T-helper 9 cell (primary cell): ENCODE data around the gene KLHL2.
"Not testable (repeated sequence)": the region's sequence is repeated elsewhere in the genome, so short reads cannot be mapped to it uniquely, and the experiment has no call there.

Source experiments
- DNase-seq: peaks from one replicate; pipeline ENCODE4 v3.0.0-alpha.2; 2020

KLHL2 gene

DNA sequence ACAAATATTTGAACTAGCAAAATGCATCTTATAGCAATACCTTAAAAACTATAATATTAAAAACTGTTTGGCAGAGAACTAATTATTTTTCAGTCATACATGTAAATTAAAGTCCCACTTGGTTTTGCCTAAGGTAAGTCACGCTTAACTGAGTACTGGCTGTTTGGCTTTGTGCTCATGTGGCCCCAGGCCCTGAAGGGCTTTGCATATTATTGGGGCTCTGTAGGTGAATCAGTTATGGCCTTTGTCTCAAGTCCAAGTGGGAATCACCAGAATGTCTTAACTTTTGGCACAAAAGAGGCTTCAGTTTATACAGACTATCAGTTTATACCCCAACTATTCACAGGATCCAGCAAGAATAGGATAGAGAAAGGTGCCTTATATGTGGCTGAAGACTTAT is 29.5 kb downstream of the KLHL2 start:
- DNase-seq, result not testable (repeated sequence)

DNA sequence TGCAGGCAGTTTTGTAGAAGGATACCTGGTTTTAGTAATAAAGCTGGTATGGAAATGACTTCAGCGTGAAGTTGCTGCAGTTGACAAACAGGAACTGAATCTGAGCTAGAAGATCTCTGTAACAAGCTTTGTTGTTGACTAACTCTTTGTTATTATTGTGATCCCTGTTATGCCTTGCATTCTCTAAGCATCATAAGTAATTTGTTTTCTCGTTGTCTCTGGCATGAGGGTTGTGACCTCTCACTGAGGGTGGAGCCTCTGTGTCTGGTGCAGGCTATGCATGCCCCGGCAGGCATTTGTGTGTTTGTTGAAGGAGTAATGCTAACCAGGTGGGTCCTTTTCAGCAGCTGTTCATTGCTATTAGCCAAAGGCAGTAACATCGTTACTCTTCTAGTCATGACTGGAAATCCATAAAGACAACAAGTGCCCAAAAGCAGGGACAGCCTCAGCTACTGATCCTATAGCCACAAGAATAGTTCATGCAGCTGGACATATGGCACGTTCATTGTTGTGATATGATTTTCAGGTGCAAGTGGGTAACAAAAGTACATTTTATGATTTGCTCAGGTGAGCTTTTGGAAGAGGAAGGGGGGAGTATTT is 30.8 kb downstream of the KLHL2 start:
- DNase-seq, result not testable (repeated sequence)

DNA sequence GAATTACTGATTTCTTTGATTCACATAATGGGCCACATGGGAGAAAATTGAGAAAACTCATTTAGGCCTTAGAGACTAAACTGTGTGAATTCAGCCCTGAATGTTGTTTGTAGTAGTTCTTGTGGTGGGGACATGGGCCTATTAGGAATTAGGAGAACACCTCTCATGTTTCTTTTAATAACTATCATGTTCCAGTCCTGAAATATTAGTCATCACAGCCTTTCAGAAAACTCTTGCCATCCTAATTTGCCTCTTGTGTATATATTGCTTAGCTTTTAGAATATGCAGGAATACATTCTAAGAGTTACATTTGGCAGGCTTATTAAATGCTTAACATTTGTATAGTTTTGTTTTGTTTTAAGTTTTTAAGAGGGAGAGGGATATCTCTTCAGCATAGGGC is 33.4 kb downstream of the KLHL2 start:
- DNase-seq, result not testable (repeated sequence)

DNA sequence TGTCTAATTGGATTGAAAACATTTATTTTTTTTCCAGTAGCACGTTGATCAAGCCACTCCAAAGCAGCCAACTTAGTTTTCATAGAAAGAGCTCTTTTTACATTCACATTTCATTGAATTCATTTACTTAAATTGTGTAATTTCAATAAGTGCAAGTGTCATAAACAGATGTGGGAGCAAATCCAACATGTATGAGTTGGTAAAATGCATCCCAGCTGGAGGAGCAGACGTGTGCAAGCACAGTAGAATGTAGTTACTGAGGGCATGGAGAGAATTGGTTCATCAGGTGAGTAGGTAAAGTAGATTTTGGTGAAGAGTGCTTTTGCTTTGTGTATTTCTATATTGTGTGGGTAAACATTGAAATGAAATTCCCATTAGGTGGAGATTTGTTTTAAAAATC is 36.8 kb downstream of the KLHL2 start:
- not testable (repeated sequence) for DNase-seq

DNA sequence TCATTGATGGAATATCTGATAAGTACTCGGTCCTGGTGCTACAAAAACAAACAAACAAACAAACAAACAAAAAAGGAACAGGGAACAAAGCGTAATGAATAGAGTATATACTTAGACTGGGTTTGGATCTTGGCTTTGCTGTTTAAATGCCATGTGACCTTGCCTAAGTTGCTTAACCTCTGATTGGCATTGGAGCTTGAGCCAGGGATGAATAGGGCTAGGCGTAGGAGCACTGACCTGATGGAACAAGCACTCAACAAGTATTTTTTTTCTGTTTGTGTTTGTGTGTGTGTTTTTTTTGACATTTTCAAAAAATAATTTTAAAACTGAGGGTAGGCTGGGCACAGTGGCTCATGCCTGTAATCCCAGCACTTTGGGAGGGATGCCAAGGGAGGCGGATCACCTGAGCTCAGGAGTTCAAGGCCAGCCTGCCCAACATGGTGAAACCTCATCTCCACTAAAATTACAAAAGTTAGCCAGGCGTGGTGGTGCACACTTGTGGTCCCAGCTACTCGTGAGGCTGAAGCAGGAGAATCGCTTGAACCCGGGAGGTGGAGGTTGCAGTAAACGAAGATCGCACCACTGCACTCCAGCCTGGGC is 37.3 kb downstream of the KLHL2 start:
- not testable (repeated sequence) for DNase-seq

DNA sequence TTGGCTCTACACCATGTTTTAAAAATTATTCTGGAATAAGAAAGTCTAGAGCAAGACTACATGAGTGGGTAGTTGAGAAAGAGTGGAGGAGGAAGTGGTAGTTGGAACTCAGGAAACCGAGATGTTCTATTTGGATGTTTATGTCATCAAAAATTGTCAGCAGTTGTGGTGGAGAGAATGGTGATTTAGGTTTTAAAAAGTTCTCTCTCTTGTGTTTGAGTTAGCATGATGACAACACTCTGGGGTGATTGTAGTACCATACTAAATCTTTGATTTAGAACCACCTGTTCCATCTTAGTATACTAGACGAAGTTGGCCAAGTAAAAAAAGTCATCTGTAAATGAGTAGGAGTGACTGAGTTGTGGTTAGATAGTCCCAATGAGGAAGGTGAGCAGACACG is 40.7 kb downstream of the KLHL2 start:
- DNase-seq, result no peak

DNA sequence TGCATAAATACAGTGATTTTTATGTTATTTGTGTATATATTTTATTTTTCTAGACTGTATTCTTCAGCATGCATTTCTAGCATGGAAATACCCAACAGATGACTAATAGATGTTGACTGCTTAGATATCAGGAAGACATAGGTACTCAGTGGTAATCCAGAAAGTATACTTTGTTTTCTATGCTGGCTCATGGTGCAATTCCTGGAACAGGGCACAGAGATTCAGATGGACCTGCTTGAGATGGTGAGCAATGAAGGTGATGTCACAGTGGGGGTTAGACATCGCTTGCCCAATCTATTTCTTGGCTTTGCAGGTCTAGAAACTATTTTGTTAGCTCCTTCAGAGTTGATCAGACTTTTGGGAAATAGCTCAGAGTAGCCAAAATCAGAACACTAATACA is 41.5 kb downstream of the KLHL2 start:
- not testable (repeated sequence) for DNase-seq

DNA sequence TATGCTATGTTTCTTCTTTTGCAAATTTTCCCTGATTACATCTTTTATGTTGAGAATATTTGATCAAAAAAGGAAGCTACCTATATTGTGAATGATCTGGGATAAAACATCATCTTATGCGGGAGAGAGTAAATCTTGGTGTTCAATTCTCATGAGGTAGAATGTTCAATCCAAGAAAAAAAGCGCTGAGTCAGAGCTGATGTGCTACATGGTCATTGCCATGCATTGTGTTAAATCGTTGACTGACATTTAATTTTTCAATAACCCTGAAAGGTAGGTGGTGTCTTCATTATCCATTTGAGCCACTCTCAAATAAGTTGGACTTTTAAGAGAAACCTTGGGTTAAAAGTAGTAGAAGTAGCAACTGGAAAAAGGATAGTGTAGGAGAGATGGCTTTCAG is 47.4 kb downstream of the KLHL2 start:
- not testable (repeated sequence) for DNase-seq

DNA sequence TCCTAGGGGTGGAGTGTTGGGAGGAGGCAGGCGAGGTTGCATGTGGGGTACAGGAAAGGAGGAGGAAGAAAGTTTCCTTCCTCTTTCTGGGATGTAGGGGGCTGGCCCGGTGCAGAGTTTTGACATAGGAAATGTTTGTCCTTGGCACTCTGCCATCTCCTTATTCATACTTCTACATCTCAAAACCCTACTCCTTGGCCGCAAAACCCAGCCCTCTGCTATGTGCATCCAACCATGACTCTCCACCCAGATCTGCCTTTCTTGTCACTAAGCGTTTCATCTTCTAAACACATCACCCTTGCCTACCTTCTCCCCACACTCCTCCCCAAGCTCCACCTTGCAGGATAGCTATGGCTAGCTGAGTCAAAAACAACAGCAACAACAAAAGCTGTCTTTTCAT is 48.1 kb downstream of the KLHL2 start:
- DNase-seq, result not testable (repeated sequence)

DNA sequence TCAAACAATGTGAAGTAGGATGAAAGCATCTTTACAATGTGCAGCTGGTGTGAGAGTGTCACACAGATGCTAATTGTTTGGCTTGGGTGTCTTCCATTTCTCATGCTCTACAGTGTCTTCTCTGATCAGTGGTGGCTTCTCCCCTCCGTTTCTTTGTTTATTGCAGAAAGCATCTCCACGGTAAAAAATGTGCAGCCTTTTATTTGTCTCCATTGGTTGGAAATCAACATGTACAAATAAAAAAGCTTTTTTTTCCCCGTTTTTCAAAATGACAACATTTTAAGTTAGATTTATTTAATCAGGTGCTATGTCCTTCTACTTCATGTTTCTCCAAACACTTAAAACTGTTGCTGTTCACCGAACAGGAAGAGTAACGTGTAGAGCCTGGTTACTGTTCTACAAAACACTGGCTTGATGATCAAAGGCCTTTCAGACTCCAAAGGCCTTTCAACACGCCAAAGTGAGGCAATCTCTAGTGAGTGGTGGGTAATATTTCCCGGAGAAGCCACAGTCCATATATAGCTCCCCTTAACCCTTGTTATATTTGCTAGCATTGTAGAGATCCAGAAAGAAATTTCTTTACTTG is 48.8 kb downstream of the KLHL2 start:
- not testable (repeated sequence) for DNase-seq

DNA sequence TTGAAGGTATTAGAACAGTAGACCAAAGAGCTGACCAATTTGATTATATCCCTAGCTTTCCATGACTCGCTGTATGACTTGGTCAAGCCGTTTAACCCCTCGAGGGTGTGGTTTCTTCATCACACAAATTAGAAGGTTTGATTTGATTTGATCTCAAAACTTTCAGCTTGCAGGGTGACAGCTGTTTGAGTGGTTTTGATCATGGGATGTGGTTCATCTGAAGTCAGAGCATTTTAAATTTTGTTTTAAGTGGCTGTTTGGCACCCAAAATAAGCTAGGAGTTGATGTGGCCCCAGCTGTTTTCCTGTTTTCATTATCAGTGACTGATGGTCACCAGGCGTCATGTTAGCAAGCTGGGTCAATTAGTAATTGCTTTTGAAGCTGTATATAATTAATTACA is 52.4 kb downstream of the KLHL2 start:
- not testable (repeated sequence) for DNase-seq

DNA sequence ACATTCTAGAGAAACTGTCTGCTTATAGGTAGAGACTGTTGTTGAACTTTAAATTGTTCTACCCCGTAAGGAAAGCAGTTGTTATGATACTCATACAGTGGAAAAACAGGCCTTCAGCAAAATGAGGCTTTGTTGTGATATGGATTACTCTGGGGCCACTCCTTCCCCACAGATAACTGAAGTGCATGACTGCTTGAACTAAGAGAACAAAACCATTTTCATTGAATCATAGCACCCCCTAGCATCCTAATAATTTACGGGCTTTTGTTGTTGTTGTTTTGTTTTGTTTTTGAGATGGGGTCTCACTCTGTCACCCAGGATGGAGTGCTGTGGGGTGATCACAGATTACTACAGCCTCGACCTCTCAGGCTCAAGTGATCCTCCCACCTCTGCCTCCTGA is 54.9 kb downstream of the KLHL2 start:
- DNase-seq, result not testable (repeated sequence)

DNA sequence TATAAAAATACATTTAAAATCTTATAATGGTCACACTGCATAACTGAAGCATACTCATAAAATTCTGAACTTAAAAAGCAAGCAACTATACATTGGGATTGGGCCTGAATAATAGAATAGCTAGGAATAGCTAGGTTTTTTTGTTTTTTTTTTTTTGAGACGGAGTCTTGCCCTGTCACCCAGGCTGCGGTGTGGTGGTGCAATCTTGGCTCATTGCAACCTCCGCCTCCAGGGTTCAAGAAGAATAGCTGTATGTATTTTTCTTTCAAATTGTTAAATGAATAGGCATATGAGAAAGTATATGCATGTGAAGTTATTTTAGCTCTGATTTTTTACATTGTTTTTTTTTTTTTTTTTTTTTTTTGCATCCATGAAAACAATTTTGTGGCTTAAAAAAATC is 56.1 kb downstream of the KLHL2 start:
- DNase-seq, result not testable (repeated sequence)

DNA sequence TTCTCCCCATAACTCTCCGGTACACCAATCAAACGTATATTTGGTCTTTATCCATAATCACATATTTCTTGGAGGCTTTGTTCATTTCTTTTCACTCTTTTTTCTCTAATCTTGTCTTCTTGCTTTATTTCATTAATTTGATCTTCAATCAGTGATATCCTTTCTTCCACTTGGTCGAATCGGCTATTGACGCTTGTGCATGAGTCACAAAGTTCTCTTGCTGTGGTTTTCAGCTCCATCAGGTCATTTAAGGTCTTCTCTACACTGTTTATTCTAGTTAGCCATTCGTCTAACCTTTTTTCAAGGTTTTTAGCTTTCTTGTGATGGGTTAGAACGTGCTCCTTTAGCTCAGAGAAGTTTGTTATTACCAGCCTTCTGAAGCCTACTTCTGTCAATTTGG is 62.6 kb downstream of the KLHL2 start:
- not testable (repeated sequence) for DNase-seq

DNA sequence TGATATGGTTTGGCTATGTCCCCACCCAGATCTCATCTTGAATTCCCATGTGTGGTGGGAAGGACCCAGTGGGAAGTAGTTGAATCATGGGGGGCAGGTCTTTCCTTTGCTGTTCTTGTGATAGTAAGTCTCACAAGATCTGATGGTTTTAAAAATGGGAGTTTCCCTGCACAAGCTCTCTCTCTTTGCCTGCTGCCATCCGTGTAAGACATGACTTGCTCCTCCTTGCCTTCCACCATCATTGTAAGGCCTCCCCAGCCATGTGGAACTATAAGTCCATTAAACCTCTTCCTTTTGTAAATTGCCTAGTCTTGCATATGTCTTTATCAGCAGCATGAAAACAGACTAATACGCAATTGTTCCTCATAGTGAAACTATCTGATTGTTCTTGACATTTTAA is 66.1 kb downstream of the KLHL2 start:
- not testable (repeated sequence) for DNase-seq

DNA sequence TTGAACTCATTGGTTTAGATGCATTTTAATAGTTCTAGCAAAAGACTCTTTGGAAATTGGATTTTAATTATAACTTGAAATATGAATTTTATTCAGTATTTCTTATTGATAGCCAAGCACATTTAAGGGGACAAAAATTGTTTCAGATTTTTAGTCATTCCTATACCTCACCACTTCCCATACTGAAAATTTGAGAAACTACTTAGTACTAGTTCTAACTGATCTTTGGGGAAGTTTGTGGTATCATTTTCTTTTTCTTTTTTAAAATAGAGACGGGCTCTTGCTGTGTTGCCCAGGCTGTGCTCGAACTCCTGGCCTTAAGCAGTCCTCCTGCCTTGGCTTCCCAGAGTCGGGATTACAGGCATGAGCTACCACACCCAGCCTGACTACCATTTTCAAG is 68.0 kb downstream of the KLHL2 start:
- not testable (repeated sequence) for DNase-seq

DNA sequence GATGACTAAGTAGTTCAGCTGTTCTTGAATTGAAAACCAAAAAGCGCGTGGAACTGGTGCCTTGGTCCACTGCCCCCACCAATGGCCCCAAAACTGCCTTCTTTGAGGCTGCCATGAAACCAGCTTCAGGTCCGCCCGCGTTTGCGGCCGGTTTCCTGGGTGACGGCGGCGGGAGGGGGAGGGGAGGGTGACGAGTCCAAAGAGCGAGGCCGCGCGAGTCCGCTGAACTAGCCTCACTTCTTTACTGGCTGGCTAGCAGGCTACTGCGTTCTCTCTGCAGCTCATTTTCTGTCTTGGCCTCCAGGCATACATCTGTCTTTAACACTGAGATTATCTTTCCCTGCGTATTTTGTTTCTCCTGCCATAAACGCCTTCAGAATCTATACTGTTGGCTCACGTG is 72.2 kb downstream of the KLHL2 start:
- DNase-seq, result not testable (repeated sequence)

DNA sequence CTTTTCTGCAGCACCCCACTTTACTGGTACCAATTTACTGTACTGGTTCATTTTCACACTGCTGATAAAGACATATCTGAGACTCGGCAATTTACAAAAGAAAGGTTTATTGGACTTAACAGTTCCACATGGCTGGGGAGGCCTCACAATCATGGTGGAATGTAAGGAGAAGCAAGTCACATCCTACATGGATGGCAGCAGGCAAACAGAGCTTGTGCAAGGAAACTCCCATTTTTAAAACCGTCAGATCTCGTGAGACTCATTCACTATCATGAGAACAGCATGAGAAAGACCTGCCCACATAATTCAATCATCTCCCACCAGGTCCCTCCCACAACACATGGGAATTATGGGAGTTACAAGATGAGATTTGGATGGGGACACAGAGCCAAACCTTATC is 77.3 kb downstream of the KLHL2 start:
- not testable (repeated sequence) for DNase-seq

DNA sequence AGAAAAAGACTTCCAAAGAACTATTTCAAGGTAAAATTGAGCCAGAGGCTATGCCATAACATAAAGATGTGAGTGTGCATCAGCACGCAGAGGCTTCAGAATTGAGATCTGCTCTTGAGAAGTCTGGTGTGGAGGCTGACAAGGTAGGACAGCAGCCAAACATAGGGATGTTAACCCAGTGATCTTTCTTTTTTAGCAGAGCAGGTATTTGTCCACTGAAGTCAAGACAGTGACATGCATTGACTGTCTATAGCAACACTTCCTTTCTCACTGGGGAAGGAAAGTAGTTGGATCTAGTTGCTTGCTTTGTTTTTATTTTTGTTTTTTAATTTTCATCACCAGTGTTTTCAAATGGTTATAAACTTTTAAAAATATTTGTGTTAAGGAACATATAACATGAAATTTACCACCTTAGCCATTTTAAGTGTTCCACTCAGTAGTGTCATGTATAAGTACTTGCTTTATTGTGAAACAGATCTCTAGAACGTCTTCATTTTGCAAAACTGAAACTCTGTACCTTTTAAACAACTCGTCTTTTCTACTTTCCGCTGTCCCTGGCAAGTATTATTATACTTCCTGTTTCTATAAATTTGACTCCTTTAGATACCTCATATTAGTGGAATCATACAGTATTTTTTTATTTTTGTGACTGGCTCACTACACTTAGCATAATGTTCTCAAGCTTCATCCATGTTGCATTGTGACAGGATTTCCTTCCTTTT is 79.4 kb downstream of the KLHL2 start:
- not testable (repeated sequence) for DNase-seq

DNA sequence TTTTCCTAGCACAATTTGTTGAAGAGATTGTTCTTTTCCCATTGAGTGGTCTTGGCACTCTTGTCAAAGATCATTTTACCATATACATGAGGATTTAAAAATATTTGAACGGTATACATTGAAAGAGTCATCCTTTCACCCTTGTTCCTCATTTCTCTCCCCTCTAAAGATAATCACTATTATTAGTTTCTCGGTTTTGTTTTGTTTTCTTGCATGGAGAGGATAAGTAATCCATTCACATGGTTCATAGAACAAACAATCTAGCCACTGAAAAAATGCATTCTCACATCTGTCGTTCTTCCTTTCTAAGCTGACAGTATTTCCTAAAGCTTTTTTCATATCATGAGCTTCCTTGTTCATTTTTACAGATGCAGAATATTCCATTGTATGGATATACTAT is 80.9 kb downstream of the KLHL2 start:
- no peak for DNase-seq

DNA sequence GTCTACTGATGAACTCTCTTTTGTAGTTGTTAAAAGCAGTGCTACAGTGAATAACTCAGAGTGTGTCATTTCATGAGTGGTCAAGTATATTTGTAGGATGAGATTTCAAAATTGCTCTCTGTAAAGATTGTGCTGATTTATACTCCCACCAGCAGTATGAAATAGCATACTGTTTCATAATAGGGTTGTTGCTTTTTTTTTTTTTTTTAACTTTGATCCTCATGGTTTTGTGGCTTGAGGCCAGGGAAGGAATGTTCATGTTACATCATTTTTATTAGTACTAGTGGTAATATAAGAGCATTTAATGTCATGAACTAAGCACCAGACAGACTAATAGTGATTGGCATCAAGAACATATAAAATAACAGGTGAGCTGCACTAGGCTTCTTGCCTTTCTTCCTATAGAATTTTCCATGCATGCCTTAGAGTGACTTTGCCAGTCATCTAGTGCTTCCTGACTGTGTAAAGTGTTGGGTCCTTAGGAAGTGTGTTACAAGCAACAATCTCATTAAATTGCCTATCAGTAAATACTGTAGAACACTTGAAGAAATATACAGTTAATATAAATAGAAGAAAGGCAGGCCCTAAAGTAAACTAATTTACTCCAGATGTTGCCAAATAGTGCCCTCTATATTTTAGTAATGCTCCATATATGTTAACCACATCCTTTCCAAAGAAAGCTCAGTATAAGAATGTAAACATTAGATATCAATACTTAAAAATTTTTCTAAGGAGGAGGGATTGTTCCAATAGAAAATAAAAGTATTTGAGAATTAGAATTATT is 81.5 kb downstream of the KLHL2 start:
- DNase-seq, result no peak

DNA sequence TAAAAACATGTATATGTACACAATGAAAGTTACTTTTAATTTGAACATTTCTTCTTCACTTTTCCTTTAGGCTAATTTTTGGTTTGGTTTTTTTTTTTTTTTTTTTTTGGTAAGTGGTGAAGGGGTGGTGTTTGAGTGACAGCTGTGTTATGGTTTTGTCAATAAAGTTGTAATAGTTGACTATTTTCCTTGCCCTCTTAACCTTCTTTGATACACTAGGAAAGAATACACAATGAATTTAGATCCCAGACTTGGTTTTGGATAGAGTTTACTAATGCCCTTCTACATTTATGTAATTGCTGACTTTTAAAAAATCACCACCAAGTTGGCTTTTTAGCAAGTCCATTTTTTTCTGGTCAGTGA is 82.0 kb downstream of the KLHL2 start:
- no peak for DNase-seq

DNA sequence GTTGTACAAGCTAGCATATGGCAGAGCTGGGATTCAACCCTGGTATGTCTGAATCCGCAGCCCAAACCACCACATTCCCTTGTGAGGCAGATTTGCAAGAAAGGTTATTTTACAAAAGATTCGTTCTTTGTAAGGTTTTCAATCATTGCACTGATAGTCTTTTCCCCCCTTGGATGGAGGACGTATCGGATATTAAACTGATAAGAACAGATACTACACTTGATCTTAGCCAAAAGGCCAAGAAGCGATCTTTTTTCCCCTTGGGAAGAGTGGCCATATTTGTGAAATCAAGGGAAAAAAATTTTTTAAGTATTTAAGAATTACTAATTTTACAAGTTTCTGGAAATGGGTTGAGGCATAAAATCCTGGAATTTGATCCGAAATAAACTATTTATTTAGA is 85.7 kb downstream of the KLHL2 start:
- DNase-seq, result no peak
